Fibroblast of the conjunctiva (primary cell): ENCODE measurements around the gene RASA3.

ENCODE experiments used
- DNase-seq: peaks from one replicate; pipeline ENCODE4 v3.0.0-alpha.2; 2010; ENCODE audit warnings: low read depth

The RASA3 gene

GRCh38 chr13:113981194-113981605 lies 151.2 kb downstream of the RASA3 start:
- no peak for DNase-seq

- DNase-seq: no peak
Observed at GRCh38 chr13:113980489-113981064, 151.8 kb downstream of the RASA3 start.

DNA sequence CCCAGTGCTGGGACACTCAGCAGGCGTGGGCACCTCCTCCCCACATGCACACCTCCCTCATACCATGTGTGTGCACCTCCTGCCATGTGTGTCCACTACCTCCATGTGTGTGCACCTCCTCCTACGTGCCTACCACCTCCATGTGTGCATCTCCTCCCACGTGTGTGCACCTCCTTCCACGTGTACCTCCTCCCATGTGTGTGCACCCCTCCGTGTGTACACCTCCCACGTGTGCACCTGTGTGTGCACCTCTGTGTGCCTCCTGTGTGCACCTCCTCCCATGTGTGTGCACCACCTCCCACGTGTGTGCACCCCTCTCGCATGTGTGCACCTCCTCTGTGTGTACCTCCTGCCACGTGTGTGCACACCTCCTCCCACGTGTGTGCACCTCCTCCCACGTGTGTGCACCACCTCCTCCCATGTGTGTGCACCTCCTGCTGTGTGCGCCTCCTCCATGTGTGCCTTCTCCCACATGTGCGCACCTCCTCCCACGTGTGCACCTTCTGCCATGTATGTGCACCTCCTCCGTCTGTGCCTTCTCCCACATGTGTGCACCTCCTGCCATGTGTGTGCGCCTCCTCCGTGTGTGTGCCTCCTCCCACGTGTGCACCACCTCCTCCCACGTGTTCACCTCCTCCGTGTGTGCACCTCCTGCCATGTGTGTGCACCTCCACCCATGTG lies 152.5 kb downstream of the RASA3 start:
- no peak for DNase-seq

DNA sequence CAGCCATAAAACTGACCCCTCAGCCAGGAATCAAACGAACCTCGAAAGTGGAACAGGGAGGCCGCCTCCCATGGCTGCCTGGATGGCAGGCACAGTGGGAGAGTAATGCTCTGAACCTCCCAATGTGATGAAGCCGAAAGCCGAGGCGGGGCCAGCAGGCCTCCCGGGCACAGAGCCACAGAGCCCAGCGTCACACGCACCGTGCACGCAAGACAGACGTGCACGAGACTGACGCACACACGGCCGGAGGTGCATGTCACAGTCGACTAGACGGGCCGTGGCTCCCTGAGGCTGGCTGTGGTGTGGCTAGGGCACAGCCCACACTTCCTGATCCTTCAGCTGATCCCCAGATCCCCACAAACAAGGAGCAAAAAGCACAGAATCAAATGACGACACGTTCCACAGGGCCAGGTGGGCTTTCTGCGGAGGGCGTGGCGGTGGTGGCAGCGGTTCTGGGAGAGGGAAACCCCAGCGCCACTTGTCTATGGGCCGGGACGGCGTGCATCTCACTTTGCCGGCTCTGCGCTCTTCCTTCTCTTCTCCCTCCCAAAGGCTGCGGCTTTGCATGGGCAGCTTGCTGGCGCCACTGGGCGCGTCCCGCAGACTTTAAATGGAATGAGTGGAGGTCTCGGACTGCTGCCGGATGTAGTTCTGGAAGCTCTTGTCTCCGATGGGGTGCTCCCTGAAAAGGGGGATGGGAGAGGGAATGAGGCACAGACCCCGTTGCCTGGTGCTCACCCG lies 153.5 kb downstream of the RASA3 start:
- DNase-seq: no peak

DNA sequence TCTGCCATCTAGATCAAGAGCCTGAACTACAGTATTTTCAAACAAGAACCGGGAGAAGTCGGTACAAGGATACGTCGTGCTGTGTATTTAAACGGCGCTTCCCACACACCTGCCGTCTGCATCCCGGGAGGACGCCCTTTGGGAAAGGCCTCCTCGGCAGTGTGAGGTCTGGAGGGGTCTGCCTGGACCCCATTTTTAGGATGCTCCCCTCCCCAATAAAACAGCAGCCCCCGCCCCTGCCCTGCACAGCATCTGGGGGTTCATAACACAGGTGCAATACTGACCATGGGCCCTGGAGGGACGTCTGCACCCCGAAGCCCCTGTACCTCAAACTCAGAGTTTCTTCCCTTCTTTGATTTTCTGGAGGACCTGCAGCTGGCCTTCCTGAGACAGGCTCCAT lies 154.4 kb downstream of the RASA3 start:
- no peak for DNase-seq

DNA sequence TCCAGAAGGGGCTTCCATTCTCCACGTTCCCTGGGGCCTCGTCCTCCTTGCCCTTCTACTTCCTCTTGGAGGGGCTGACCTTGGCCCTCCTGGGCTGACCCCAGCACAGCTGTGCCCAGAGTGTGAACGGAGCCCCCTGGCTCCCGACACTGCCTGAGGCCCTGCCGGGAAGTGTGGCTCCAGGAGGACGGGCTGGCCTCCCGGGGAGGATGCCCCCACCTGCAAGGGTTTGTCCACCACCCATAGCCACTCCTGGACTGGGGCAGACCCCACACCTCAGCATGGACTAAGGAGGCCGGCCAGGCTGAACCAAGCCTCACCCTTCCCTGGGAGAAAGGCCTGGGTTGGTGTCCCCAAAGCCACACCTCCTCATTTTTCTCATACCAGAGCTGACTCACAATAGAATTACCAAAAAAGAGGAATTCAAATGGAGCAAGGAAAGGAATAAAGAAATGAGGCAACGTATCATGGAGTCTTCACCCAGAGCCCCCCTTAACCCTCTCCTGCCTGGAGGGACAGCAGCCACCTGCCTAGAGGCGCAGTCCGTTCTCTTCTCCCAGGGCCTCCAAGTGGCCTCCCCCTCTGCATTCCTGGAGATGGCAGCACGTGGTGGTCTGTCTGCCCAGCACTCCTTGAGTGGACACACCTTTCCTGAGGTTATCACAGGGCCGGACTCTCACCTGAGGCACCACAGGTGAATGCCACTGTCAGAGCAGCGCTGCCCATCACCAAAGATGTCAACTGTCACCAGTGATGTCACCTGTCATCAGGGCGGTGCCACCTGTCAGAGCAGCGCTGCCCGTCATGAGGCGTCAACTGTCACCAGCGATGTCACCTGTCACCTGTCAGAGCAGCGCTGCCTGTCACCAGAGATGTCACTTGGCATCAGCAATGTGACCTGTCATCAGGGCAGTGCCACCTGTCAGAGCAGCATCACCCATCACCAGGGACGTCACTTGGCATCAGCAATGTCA lies 155.4 kb downstream of the RASA3 start:
- no peak for DNase-seq

DNA sequence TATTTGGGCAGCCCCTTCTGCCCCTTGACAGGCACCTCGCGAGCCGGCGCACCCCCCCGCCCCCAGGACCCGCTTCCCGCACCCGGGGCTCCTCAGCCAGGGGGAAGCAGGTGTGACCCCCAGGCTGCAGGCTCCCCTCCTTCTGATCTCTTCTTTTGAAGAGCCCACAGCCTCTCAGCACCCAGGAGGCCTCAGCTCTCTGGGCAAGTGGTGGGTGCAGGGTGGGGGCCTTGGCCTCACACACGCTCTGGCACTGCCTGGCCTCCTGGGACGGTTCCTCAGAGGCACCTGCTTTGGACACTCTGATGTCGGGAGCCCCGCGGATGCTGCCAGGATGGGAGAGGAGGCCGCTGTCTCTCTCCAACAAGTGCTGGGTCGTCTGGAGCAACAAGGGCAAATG lies 157.0 kb downstream of the RASA3 start:
- DNase-seq: no peak

GRCh38 chr13:113974304-113975281 lies 157.8 kb downstream of the RASA3 start:
- no peak for DNase-seq

GRCh38 chr13:113973218-113974164 lies 158.9 kb downstream of the RASA3 start, which contains the start of gene C13orf46:
TSS of gene C13orf46 (minus strand) at chr13:113974076. CDS start at chr13:113973997, 79 bp downstream.
- DNase-seq: no peak

- DNase-seq: no peak
Observed at GRCh38 chr13:113972451-113973217, 159.8 kb downstream of the RASA3 start.

DNA sequence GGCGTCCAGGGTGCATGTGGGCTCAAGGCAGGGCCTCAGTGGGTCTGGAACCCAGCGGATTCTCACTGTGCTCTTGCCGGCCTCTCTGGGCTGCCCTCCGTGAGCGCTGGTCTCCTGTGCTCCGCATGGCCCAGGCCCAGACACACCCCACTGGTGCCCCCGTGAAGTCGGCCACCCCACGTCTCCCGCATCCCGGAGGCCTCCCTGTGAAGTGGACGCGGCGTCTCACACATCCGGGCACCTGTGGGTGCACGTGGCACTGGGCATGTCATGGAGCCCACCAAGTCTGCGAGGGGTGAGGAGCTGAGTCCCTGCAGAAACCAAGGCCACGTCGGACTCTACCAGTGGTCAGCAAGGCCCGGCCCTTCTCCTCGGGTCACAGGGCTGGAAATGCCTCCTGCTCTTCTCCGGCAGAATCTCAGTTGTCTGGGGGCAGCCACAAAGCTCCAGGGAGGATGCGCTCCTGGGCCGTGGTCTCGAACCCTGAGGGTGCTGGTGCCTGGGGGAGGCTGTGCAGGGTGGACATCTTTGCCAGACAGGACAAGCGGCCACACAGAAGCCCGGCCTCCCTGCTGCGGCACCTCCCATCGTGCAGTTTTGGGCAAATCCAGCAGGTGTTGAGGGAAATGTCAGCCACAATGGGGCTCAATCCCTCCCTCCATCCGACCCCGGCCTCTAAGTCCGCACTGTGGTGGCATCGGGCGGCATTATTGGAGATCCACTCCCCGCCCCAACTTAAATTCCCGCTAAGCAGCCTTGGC lies 160.8 kb downstream of the RASA3 start:
- DNase-seq: no peak

DNA sequence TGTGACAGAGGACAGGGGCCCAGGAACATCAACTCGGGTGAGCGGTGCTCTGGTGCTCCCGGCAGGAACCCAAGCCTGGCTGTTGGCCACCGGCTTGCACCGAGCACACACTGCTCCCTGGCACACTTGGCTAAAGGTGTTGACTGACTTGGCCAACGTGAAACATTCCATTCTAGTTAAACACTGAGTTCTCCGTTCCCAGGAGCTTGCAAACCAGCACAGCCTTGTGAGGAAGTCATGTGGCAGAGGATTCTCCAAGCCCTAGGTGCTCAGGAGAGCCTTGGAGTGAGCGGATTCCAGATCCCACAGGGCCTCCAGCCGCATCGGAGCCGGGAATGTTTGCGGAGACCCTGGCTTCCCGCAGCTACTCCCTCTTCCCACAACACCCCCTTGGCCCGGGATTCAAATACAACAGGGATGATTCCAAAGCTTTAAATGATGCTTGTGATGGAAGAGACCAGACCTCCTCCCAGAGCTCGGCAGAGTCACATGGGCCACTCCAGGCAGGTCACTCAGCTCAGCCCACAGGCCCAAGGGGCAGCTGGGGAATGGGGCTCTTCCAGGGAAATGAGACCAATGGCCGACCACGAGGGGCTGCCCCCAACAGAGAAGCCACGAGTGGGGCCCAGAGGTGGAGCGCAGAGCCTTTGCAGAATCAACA lies 161.5 kb downstream of the RASA3 start:
- DNase-seq: peak; percentile 14

DNA sequence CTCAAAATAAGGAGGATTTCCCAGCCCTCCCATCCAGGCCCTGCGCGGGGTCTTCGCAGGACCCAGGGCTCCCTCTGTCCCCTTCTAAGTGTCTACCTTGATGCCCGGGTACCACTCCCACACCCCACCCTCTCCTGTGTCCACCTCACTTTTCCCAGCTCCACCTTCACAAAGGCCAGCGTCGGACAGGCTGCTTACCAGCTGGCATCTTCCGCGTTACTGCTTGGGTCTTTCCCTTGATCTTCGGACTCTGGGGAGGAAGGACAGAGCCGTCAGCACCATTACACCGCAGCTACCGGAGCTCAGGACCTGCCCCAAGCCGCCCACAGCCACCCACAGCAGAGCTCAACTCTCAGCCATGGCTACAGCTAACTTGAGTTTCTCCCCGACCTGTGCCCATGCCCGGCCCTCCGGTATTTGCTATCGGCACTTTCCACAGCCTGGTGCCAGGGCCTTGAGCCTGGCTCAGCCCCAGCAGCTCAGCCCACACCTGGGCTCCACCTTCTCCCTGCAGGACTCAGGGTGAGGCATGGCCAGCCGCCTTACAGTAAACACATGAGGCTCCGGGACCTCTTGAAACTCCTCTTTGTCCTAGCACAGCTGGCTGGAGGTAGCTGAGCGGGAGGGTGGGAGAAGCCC lies 162.3 kb downstream of the RASA3 start:
- no peak for DNase-seq

DNA sequence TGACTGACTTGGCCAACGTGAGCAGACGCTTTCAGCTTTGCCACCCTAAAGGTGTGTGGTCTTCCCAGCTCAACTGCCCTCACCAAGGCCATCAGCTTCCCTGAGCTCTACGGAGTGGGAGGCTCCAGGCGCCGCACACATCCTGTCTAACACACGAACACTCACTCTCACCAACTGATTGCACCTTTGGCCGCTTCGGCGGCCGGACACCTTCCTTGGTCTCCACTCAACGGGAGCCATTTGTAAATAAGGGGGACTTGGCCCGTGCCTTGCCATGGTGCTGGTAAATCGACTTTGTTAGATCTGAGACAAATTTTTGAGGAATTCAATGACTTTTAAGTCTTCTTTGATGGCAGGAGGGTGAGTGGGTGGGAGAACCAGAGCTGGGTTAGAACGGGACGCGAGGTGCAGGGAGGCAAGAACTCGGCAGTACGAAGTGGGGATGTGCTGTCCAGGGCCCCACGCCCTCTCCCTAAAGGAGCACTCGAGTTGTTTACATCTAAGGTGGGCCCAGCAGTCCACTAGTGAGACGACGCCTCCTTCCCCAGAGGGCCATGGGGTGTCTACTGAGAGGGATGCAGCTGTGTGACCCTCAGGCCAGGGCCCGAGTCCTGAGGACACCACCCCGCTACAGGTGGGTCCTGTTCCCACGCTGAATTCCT lies 163.0 kb downstream of the RASA3 start:
- DNase-seq: no peak

GRCh38 chr13:113968463-113969310 lies 163.7 kb downstream of the RASA3 start:
- DNase-seq: no peak
